GM19467 (cell line): ENCODE data around the gene NUDC.
A peak's percentile ranks its signal among the peaks of the same experiment; 100 is the strongest.
"Not testable (repeated sequence)": the region's sequence is repeated elsewhere in the genome, so short reads cannot be mapped to it uniquely, and the experiment has no call there.

Experiments
- ATAC-seq: cut with Tn5 transposase; IDR thresholded peaks from one replicate; pipeline ENCODE4 v1.9.1; 2021; ENCODE audit warnings: mild to moderate bottlenecking, moderate library complexity; ENCODE audit not compliant: unreplicated experiment

The NUDC gene

DNA sequence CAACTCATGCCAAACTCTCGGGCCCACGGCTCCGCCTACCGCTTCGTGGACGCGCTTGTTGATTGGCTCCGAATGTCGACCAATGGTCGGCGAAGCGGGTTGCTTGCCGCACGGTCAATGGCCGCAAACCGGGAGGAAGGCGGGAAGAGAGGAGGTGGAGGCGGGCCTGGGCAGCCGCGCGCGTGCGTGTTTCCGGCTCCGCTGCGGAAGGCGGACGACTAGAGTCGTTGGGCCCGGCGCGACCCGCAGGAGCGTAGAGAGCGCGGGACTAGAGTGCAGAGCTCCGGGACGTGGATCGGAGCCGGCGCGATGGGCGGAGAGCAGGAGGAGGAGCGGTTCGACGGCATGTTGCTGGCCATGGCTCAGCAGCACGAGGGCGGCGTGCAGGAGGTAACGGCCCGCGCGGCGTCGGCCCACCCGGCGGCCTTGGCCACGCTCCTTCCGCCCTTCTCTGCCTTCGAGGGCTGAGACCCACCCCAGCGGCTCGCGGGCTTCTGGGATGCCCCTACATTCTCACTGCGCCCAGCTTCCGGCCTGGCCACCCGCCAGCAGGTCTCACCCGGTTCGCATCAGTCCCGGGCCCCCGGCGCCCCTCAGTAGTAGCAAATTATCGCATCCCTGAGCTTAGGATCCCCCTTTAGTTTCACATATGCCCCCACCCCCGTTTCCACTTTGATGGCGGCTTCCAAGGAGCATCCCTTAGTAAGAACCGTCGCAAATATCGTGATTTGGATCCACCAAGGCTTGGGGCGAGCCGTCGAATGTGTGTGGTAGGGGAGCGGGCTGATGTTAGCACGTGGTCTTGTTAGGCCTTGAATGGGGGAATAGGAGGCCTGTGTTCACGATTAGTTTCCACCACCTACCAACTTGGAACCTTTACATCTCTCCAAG is at the start of gene NUDC:
Gene NUDC (plus strand): TSS at position 204 of the 891 bp plus-strand sequence. CDS start 106 bp downstream, at position 310.
- ATAC-seq, result peak; percentile 93

DNA sequence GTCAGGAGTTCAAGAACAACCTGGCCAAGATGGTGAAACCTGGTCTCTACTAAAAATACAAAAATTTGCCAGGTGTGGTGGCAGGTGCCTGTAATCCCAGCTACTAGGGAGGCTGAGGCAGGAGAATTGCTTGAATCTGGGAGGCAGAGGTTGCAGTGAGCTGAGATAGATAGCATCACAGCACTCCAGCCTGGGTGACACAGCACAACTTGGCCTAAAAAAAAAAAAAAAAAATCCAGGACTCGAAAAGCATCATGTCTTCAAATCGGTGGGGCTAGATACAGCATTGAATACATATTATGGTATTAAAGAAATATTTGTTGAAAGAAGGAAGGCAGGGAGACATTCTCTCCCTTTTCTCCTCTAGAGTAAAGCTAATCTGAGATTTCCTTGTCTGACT is 48.4 kb upstream of the NUDC start:
- ATAC-seq, result not testable (repeated sequence)

DNA sequence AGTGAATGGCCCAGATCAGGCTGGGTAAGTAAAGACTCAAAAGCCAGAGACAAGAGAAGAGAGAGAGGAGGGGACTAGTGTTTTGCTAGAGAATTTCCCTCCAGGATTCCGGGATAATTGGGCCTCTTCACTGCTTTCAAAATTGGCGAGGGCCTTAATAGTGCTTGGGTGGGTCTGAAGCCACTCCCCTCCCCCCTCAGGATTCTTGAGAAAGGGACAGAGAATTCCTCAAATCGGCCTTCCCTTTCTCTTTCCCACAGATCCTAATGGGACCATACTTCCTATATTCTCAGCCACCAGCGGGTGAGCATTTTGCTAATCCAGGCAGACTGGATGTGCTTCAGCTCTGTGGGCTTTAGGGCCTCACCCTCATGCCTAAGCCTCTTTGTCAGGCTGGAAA is 46.6 kb upstream of the NUDC start:
- ATAC-seq, result no peak

- ATAC-seq, result no peak
Measured at GRCh38 chr1:26877326-26877725, 44.2 kb upstream of the NUDC start.

- no peak for ATAC-seq
Measured at GRCh38 chr1:26879793-26880192, 41.8 kb upstream of the NUDC start.

DNA sequence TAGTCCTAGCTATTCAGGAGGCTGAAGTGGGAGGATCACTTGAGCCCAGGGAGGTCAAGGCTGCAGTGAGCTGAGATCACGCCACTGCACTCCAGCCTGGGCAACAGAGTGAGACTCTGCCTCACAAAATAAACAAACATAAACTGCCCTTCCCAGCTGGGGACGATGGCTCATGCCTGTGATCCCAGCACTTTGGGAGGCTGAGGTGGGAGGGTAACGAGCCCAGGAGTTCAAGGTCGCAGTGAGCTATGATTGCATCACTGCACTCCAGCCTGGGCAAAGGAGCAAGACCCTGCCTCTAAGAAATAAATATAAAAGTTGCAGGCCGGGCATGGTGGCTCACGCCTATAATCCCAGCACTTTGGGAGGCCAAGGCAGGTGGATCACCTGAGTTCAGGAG is 39.9 kb upstream of the NUDC start:
- not testable (repeated sequence) for ATAC-seq

- ATAC-seq, result no peak
Measured at GRCh38 chr1:26882696-26883463, 38.7 kb upstream of the NUDC start.

DNA sequence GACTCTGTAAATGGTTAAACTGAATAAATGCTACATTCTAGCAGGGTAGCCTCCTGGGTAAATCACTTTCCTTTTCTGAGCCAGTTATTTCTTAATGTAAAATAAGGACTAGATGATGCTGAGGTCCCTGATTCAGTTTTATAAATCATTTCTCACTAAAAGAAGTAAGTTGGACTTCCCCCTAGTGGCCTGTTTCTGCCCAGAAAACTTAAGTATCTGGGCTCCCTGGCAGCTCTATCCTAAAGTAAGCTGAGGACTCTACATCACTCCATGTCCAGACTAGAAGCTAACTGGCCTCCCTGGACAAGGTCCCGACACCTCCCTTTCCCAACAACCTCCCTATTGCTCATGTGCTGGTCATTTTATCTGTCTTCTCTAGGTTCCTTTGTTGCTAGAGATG is 34.4 kb upstream of the NUDC start:
- ATAC-seq, result no peak

DNA sequence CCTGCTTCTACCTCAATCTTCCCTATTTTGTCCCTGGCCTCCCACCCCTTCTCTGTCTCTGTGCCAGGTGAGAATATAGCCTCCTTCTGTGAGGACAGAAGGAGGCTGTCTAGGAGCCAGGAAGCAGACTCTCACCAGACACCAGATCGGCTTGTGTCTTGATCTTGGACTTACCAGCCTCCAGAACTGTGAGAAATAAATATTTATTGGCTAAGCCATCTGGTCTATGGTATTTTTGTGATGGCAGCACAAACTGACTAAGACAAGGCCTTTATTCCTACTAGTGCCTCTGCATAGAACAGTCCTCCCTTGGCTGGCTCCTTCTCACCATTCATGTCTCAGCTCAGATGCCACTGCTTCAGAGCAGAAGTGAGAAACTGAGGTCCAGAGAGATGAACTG is 33.3 kb upstream of the NUDC start:
- no peak for ATAC-seq

- peak; percentile 84 for ATAC-seq
Measured at GRCh38 chr1:26889551-26890466, 31.7 kb upstream of the NUDC start, which contains the start of gene GPN2. TSS of gene GPN2 (minus strand) at chr1:26890283. CDS start at chr1:26890096, 187 bp downstream.

- no peak for ATAC-seq
Measured at GRCh38 chr1:26890467-26890796, 31.1 kb upstream of the NUDC start.

- ATAC-seq, result no peak
Measured at GRCh38 chr1:26894263-26894662, 27.3 kb upstream of the NUDC start.

- ATAC-seq, result no peak
Measured at GRCh38 chr1:26897351-26897750, 24.2 kb upstream of the NUDC start.

DNA sequence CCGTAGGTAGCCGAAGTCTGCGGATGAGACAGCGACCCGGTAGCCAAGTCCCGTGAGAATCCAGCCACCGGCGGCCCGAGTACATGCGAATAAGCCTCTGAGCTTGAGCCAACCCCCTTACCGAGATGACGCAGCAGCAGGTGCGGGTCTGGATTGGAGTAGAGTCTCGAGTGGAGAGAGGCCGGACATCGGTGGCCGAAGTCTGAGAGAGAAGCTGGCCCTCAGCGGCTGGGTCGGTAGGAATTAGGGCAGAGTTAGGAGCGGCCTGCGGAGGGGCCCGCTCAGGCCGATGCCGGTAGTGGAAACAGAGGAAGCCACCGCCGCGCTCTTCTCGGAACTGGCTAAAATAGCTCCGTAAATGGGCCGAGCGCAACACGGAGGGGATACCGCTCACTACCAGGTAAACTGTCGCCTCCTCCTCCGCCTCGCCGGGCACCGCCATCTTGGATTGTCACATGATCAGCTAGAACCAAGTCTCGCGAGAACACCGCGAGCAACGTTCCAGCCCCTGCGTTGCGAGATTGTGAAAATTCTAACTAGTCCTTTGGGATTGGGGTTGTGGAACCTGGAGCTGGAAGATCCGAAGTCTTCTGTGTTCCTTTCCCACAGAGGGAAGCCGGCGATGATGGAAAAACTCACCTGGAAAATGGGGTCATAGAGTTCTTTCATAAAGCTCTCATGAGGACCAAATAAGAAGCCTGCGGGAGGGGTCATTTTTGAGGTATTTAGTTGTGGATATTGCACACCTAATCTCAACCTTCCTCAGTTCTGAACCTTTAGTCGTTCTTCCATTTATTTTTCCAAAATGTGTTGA is 21.3 kb upstream of the NUDC start, which contains the start of gene GPATCH3:
Gene GPATCH3 (minus strand): TSS at position 467 of the 814 bp plus-strand sequence. CDS start 25 bp downstream, at position 442.
- no peak for ATAC-seq

DNA sequence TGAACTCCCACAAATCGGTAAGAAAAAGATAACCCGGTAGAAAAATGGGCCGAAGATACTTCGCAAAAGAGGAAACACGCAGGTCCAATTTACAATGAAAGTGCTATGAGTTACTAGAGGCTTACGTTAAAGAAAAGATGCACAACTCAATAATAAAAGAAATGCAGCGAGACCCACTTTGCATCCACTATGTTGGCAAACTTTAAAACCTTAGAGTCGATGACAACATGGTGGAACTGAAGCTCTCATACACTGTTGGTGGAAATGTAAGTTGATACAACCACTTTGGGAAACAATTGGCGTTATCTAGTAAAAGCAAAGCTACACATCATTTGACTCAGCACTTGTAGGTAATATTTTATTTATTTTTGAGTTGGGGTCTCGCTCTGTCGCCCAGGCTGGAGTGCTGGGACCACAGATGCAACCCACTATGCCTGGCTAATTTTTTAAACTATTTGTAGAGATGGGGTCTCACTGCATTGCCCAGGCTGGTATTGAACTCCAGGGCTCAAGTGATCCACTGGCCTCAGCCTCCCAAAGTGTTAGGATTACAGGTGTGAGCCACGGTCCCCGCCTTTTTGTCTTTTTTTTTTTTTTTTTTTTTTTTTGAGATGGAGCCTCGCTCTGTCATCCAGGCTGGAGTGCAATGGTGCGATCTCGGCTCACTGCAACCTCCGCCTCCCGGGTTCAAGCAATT is 20.6 kb upstream of the NUDC start:
- ATAC-seq, result no peak

GRCh38 chr1:26907071-26907917 is 14.2 kb upstream of the NUDC start:
- ATAC-seq, result no peak

DNA sequence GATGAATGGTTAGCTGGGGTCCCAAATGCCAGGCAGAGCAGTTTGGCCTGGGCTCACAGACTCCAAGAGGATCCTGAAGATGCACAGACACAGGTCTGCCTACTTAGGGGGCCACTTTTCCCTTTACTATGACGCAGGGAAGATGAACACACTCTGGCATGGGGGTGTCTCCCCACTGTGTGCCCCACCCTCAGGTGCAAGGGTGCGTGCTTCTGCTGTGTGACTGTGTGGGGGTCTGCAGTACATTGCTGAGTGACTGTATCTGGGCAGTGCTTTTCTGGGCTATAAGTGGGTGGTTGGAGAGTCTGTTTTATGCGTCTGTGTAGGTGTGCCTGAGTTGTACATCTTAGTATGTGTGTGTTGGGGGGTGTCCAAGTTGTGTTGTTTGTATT is 11.6 kb upstream of the NUDC start:
- ATAC-seq, result no peak

GRCh38 chr1:26910343-26911160 is 11.0 kb upstream of the NUDC start:
- ATAC-seq, result no peak
